GM18861 (cell line): ENCODE measurements around the gene DES.

Experiments used
- ATAC-seq: cut with Tn5 transposase; IDR thresholded peaks from one replicate; pipeline ENCODE4 v1.9.1; 2021; ENCODE audit not compliant: unreplicated experiment

The DES gene

DNA sequence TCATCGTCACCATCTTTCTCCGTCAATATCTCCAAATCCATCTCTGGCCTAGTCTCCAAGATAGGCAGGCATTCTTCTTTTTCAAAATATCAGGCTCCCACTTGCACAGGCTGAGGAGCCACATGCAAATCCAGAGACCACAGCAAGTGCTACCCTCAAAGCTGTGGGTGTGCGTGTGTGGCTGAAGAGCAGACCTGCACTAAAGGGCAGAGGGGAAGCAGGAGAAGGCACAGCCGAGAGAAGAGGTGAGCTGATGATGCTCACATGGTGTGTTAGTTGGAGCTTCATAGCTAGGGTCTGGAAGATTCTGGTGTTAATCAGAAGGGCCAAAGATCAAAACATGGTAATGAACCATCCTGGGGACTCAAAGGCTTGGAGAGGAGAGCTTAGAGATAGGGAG, 20.3 kb downstream of the DES start:
- ATAC-seq = no peak

DNA sequence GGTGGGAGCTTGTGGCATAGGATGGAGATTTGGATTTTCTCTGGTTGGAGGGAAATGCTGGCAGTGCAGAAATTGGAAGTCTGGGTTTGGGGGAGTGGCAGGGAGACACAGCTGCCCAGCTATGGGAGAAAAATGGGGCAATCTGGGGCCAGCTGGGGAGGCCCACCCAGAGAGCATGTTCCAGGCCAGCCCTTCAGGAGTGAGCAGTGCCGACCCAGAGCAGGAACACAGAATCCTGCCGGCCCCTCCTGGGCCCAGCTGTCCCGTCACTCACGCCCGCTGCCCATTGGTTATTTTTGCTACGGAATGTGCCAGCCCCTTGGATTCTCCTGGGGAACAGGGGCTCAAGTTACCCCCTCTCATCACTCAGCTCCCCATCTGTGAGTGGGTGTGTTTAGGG, 21.3 kb downstream of the DES start:
- ATAC-seq = no peak

DNA sequence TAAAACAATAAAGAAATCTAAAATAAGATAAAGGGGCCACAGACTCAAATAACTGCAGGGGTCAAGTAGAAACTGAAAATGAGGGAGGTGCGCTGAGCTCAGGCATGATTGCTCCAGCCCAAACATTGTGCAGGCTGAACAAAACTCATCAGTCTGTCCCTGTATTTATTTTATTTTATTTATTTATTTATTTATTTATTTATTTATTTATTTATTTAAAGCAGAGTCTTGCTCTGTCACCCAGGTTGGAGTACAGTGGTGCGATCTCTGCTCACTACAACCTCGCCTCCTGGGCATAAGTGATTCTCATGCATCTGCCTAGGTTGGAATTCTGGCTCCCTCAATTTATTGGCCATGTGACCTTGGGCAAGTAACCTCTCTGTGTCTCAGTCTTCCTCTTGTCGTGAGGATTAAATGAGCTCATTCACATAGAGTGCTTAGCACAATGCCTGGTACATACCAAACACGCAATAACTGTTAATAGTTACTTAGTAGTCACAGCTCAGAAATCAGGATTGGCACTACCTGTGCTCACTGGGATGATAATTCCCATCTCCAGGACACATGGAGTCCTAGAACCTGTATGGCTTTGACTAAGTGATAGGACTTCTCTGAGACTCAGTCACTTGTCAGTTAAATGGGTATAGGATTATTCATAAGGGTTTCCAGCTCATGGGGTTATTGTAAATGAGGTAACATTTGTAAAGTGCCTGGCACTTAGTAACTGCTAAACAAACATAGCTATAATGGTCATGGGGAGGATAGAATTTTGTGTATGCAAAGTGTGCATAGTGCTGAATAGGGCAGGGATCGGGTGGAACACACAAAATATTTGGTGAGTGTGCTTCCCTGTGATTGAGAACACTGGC, 22.4 kb downstream of the DES start:
- ATAC-seq = no peak

DNA sequence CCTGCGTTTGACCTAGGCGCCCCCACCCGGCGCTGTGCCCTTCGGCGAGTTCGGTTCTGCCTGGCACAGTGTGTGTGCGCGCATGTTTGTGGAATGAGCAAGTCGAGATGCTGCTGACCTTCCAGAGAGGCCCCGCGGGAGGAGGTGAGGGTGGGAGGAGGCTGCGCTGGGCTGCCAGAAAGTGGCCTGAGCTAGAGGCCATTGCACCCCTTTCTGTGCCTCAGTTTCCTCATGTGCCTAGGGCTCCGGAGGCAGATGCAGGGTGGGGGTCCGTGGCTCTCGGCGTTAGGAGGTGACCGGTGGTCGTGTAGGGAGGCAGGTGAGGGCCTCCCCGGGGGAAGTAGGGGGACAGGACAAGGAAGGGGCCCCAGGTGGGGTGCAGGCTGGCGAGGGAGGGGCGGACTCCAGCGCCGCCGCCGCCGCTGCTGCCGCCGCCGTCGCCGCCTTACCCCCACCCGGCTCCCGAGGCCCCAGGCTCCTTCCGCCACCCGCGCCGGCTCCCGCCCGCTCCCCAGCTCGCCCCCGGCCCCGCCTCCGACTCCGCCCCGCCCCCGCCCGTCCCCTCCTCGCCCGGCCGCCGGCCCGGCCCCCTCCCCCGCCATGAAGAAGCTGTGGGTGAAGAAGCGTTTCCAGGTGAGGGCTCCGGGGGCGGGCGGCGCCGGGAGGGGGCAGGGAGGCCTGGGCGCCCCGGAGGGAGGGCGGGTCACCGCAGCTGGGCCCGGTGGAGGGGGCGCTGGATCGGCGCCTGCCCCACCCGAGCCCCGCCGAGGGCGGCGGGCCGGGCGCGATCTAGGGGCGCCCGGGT, 23.5 kb downstream of the DES start:
- no peak for ATAC-seq

DNA sequence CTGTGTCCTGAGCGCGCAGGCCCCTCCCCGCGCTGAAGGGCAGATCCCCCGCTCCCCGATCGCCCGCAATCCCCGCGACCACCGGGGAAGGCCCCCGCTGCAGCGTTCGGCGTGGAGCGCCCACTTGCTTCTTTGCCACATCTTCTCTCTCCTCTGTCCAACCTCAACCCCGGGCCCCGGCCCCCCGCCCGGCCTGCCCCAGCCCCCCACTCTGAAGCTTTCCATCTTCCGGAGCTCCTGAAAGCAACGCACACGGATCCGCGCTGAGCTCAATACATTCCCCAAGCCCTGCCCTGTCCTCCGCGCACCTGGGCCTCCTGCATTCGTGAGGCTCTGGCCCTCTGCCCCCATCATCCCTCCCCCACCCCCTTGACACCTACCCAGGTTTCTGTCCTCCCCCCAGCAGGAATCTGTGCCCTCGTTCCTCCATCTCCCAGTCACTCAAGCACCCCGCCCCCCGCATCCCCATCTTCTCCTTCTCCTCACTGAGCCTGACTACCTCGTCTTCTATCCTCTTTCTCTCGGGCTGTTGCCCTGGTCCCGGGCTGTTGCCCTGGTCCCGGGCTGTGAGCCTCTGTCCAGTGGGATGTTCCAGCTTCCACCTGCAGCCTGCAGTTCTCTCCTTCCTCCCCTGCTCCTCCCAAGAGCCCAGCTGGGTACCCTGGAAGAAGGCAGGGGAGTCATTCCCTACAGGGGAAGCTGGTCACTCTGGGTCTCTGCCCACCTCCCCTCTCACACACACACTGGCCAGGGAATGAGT, 24.3 kb downstream of the DES start:
- ATAC-seq = no peak

DNA sequence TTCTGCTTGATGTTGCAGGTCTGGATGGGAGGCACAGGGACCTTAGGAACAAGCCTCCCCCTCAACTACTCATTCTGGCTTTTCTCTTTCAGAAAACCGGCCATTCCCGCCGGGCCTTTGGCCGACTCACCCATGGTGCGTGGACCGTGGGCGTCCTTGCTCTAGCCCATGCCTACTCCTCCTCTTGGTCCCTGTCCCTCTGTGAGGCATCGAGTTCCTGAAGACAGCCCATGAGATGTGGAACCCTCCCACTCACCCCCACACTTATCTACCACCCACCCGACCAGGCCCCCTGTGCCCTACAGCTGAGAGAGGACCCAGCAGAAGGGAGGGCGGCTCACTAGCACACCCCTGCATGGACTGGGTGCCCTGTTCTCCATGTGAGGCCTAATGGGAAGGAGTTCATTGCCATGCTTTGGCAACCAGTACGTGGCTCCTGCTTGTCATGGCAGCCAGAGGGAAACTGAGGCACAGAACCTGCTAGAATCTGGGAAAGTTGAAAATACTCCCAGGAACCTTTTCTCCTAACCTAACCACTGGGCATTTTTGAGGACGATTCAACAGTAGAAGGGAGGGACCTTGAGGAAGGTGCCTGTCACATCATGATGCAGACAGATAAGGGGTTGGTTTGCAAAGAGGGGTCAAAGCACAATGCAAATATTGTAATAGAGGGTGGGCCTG, 25.0 kb downstream of the DES start:
- no peak for ATAC-seq

DNA sequence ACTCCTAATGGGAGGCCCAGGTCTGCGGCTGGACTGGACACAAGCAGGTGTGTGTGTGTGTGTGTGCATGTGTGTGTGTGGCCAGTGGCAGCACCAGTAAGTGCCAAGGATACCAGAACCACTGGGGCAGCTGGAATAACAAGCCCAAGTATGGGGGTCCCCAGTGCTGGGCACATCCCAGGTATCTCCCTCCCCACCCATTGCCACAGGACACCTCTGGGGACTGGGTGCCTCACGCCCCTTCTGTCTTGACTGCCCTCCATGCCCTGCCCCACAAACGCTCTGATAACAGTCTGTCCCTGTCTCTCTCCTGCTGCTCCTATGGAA, 25.5 kb downstream of the DES start:
- no peak for ATAC-seq

DNA sequence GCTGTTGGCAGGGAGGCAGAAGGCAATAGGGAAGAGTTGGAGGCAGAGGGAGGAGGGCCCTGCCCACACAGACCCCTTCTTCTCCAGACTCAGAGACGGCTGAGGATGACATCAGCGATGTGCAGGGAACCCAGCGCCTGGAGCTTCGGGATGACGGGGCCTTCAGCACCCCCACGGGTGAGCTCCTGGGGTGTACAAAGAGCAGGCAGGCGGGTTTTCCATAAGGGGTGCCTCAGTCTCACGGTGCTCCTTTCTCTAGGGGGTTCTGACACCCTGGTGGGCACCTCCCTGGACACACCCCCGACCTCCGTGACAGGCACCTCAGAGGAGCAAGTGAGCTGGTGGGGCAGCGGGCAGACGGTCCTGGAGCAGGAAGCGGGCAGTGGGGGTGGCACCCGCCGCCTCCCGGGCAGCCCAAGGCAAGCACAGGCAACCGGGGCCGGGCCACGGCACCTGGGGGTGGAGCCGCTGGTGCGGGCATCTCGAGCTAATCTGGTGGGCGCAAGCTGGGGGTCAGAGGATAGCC, 26.5 kb downstream of the DES start:
- no peak for ATAC-seq

DNA sequence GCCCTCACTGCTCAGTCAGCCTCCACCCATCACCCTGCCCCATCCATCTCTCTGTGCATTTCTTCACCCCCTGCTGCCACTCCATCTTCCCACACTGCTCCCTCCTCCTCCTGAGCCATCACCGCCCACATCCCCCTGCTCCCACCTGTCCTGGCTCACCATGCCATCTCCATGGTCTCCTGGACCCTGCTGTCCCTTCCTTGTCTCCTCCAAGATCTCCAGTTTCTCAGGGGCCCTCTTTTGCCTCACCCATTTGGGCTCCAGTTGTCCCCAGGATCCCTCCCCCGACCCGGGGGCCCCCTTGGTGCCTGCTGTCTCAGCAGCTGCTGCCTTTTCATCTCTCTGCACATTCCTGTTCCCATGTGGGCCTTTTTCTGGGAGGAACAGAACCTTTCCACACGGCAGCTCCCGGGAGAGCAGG, 27.1 kb downstream of the DES start:
- ATAC-seq = no peak

DNA sequence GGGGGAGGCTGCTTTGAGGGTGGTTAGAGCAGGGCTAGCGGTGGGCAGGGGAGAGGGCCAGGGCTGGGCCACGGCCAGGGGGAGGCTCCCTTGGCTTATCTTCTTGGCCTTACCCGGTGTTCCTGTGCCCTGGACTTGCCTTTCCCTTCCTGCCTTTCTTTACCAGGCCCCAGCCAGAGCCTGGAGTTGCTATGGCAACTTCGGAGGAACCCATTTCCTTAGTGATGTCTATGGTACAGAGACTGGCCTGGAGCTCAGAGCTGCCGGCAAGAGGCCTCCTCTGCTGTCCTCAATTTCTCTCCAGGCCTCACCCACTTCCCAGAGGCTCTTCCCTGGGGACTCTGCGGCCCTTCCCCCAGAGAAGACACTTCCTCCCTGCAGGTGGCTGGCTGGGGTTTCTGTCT, 27.9 kb downstream of the DES start:
- no peak for ATAC-seq

DNA sequence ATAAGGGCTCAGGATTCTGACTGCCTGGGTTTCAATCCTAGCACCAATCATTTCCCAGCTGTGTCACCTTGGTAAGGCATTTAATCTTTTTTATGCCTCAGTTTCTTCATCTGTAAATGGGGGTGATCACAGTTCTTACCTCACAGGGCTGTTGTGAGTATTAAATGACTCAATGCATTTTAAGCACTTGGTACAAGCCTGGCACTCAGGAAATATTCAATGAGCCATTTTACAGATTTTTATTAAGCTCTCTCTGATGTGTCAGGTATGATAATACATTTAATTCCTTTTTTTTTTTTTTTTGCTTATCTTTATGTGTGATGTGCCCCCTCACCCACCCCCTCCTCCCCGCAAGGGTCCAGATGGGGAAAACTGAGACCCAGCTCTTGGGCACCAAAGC, 28.5 kb downstream of the DES start:
- no peak for ATAC-seq

DNA sequence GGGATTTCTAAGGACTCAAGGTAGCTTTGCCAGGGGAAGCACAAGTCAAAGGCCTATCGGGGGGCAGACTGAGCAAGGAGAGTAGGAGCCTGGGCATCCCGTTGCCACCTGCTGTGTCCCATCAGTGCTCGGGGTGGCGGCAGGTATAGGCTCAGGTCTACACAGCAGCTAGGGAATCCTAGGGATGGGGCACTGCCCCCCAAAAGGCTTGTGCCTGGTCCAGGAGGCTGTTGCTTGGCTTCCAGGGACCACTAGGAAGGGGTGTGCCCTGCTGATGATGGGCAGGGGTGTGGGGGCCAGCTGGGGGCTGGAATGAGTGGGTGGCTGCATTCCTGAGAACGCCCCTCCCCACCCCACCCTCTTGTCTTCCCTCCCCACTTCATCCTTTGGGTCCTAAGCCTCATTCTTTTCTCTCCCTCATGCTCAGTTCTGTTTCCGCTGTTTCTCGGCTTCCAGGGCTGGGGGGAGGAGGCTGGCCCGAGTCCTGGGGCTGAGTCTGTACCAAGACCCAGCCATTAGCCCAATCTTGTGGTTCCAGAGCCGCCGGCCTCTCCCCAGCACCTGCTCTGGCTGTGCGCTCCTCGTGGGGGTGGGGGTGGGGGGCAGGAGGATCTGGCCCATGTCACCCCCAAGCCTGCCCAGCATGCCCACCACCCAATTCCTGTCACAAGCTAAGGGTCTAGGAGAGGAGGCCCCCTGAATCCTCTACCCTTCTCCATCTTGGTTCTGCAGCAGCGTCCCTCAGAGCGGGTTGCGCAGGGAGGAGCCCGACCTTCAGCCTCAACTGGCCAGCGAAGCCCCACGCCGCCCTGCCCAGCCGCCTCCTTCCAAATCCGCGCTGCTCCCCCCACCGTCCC, 29.3 kb downstream of the DES start:
- no peak for ATAC-seq

DNA sequence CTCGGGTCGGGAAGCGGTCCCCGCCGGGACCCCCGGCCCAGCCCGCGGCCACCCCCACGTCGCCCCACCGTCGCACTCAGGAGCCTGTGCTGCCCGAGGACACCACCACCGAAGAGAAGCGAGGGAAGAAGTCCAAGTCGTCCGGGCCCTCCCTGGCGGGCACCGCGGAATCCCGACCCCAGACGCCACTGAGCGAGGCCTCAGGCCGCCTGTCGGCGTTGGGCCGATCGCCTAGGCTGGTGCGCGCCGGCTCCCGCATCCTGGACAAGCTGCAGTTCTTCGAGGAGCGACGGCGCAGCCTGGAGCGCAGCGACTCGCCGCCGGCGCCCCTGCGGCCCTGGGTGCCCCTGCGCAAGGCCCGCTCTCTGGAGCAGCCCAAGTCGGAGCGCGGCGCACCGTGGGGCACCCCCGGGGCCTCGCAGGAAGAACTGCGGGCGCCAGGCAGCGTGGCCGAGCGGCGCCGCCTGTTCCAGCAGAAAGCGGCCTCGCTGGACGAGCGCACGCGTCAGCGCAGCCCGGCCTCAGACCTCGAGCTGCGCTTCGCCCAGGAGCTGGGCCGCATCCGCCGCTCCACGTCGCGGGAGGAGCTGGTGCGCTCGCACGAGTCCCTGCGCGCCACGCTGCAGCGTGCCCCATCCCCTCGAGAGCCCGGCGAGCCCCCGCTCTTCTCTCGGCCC, 30.1 kb downstream of the DES start:
- ATAC-seq = no peak

DNA sequence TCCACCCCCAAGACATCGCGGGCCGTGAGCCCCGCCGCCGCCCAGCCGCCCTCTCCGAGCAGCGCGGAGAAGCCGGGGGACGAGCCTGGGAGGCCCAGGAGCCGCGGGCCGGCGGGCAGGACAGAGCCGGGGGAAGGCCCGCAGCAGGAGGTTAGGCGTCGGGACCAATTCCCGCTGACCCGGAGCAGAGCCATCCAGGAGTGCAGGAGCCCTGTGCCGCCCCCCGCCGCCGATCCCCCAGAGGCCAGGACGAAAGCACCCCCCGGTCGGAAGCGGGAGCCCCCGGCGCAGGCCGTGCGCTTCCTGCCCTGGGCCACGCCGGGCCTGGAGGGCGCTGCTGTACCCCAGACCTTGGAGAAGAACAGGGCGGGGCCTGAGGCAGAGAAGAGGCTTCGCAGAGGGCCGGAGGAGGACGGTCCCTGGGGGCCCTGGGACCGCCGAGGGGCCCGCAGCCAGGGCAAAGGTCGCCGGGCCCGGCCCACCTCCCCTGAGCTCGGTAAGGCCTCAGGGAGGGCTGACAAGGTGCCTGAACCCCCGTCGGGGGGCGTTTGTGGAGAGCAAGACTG, 30.7 kb downstream of the DES start:
- ATAC-seq = no peak

DNA sequence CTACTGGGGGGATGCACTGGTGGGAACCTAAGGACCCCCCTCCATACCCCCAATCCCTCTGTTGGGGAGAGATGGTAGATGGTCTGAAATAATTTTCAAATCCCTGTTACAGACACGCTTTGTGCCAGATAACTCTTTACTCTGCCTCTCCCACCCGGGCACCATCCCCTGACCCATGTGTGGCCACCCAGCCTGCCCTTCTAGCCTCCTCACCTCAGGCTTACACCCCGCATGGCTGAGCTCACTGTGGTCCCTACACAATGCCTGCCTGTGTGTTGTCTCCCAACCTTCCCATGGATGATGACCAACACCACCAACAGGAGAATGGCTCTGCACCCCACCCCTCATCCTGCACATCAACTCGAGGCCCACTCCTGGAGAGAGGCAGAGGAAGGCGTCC, 31.4 kb downstream of the DES start:
- ATAC-seq = no peak

DNA sequence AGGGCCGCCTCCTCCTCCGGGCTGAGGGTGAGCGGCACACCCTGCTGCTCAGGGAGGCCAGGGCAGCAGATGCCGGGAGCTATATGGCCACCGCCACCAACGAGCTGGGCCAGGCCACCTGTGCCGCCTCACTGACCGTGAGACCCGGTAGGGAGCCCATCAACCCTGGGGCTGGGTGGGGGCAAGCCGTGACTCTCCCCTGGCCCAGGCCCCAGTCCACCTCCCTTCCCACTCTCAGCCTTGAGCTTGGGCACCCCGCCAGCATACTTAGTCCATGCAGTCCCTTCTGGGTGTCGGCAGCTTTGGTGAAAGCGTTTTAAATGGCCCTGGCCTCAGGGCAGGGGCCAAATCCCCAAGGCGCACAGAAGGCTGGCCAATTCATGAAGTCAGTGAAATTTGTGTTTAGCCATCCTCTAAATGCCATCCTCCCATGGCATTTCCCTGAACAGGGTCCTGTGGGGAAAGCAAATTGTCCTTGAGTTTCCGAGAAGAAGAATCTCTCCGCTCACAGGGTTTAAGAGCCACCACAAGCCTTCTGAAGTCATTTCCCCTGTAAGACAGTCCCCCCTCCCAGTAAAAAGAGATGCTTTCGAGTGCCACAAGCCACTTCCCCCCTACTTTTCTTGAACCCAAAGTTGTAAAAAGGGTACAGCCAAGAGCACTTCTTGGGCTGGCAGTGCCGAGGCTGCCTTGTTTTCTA, 33.6 kb downstream of the DES start:
- ATAC-seq = no peak

DNA sequence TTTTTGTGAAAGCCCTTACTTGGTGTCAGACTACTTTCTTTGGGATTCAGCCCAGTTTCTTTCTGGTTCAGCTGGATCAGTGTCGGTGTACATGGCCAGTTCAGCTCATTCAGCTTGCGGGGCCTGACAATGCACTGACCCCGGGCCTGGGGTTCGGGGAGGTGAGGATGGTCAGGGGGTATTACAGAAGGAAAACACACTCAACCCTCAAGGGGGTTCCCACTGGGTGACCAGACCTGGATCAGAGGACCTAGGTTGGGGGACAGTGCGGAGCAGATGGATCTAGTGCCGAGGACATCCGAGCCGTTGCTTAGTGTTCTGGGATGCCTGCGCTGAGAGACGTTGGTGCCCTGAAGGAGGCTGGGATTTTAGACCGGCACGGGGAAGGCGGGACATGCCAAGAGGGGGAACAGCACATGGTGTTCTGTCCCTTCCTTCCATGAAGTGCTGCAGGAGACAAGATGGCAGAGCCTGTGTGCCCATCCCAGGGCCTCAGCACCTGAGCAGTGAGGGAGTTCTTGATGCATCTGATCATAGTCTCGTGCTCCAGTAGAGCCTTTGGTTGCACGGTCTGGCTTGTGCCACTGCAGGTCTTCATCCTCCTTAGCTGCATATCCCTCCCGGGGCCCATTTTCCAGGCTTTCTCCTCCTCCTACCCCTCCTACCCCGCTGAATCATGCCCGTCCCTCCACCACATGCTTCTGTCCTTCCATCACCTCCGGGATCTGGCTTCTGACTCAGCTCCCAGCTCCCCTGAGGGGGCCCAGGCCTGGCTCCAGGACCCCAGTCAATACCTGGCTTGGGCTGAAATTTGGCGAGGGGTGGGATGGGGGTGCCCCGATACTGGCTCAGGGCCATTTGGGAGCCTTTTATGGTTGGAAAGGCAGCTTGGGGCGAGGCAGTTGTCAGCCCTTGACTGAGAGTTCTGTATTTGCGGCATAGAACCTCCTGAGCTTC, 34.5 kb downstream of the DES start:
- ATAC-seq = no peak
